HepG2 (cell line): ENCODE results near the gene SULT2B1. TPM values are rescaled to one million over a fixed set of nuclear protein-coding genes. Genes with fewer than 3 reads are reported as not detected.

Experiments
- ATAC-seq: fragments of 200-7000 bp; cut with Tn5 transposase; 3 replicates; pipeline ENCODE4 v1.9.1; 2020; ENCODE audit warnings: mild to moderate bottlenecking, moderate library complexity
- BruUV-seq: library from RNA; stranded (reverse); fragments of 400-500 nt; replicated peaks from 2 replicates; lab custom pipeline; 2021; lab: Mats Ljungman, UMichigan
- CTCF ChIA-PET: fragments of 300-600 bp; formaldehyde crosslinking; extraction: SDS; loops from one replicate; lab custom pipeline; 2021; ENCODE audit warnings: low total read pairs, inconsistent platforms, low intra/inter-chr PET ratio; lab: Yijun Ruan, JAX
- POLR2A ChIA-PET: fragments of 350-600 bp; sonication (Branson Sonifier 250); formaldehyde crosslinking; loops from one replicate; lab custom pipeline; 2020; ENCODE audit warnings: antibody characterized with exemption, inconsistent platforms; lab: Yijun Ruan, JAX
- DNase-seq: peaks from one replicate; pipeline ENCODE4 v3.0.0-alpha.2; 2015; ENCODE audit warnings: low spot score
- FAIRE-seq: peaks from 3 replicates; lab custom pipeline; 2011; peaks lifted over from hg19 to GRCh38; lab: Jason Lieb, UNC
- H2AFZ ChIP-seq: one replicate; pipeline ENCODE4 v1.6.1; 2011; ENCODE audit warnings: low read length, inconsistent platforms
- H3K27ac ChIP-seq: fragments of 300-600 bp; 3 replicates; pipeline ENCODE4 v1.8.0; 2011; ENCODE audit warnings: mixed run types, mild to moderate bottlenecking, mixed read lengths, low read length, inconsistent platforms; ENCODE audit not compliant: insufficient read depth; ENCODE audit errors: extremely low read length
- H3K27me3 ChIP-seq, 2 experiments: fragments of 200-600 bp in 1 of 2; 2 replicates in 1 of 2; 3 replicates in 1 of 2; pipeline versions ENCODE4 v1.6.0 to v1.8.0; 2011; ENCODE audit warnings: low read length in 2 of 2, mild to moderate bottlenecking in 2 of 2, moderate library complexity in 2 of 2, inconsistent platforms in 1 of 2; ENCODE audit not compliant: insufficient read depth in 2 of 2, control insufficient read depth in 1 of 2
- H3K36me3 ChIP-seq, 2 experiments: fragments of 200-600 bp in 1 of 2; replicated peaks in 1 of 2; 2 replicates in 1 of 2; 3 replicates in 1 of 2; pipeline versions ENCODE4 v1.5.1 to v1.8.0; 2011; ENCODE audit warnings: low read length in 2 of 2, inconsistent platforms in 1 of 2; ENCODE audit not compliant: insufficient read depth in 2 of 2, control insufficient read depth in 1 of 2
- H3K4me1 ChIP-seq: 2 replicates; pipeline ENCODE4 v1.5.1; 2012; ENCODE audit warnings: low read length, inconsistent platforms; ENCODE audit not compliant: insufficient read depth
- H3K4me2 ChIP-seq: 2 replicates; pipeline ENCODE4 v1.6.0; 2011; ENCODE audit warnings: low read depth, low read length, inconsistent platforms
- H3K4me3 ChIP-seq, 3 experiments: fragments of 200-600 bp in 1 of 3; sonication (generic), shearing (Covaris generic) in 1 of 3; replicated peaks in 1 of 3; 2 replicates each; pipeline ENCODE4 v1.5.1; 2011 to 2016; ENCODE audit warnings: low read length in 3 of 3, inconsistent platforms in 2 of 3, low read depth in 2 of 3, mild to moderate bottlenecking in 2 of 3, control low read depth in 1 of 3, mixed read lengths in 1 of 3; ENCODE audit not compliant: insufficient read depth in 1 of 3
- H3K79me2 ChIP-seq: one replicate; pipeline ENCODE4 v1.6.1; 2011; ENCODE audit warnings: low read length, inconsistent platforms; ENCODE audit not compliant: insufficient read depth
- H3K9ac ChIP-seq: 2 replicates; pipeline ENCODE4 v1.6.0; 2011; ENCODE audit warnings: mild to moderate bottlenecking, low read depth, low read length, inconsistent platforms; ENCODE audit not compliant: insufficient read depth
- H3K9me3 ChIP-seq: 2 replicates; pipeline ENCODE4 v1.5.1; 2012; ENCODE audit warnings: mild to moderate bottlenecking, low read length
- H4K20me1 ChIP-seq: 2 replicates; pipeline ENCODE4 v1.6.0; 2011; ENCODE audit warnings: inconsistent platforms, mild to moderate bottlenecking, low read length, moderate library complexity; ENCODE audit not compliant: insufficient read depth
- CEBPB ChIP-seq: IDR thresholded peaks from 2 replicates; pipeline ENCODE4 v1.6.1; 2011; ENCODE audit warnings: low read depth, low read length, improper control_type of control experiment, borderline replicate concordance
- DRAP1 ChIP-seq: IDR thresholded peaks from 2 replicates; pipeline ENCODE4 v1.6.1; 2016; ENCODE audit warnings: missing genetic modification reagents, missing compliant biosample characterization
- EHMT2 ChIP-seq: fragments of 200-600 bp; sonication (generic); IDR thresholded peaks from 2 replicates; pipeline ENCODE4 v1.7.0; 2017; ENCODE audit warnings: antibody characterized with exemption, low read depth, low read length, borderline replicate concordance
- FOXA3 ChIP-seq: IDR thresholded peaks from 2 replicates; pipeline ENCODE4 v1.6.1; 2016; ENCODE audit warnings: missing genetic modification reagents, missing compliant biosample characterization
- ISL2 ChIP-seq: sonication (generic); formaldehyde crosslinking; IDR thresholded peaks from 2 replicates; pipeline ENCODE4 v1.5.0; 2020; ENCODE audit warnings: missing genetic modification reagents
- JUN ChIP-seq: sonication (generic); formaldehyde crosslinking; IDR thresholded peaks from 2 replicates; pipeline ENCODE4 v1.4.0; 2020; ENCODE audit warnings: mild to moderate bottlenecking, missing genetic modification reagents
- NCOA5 ChIP-seq: sonication (generic); formaldehyde crosslinking; IDR thresholded peaks from 2 replicates; pipeline ENCODE4 v1.4.0; 2020; ENCODE audit warnings: missing genetic modification reagents
- NFE2L1 ChIP-seq: sonication (generic); formaldehyde crosslinking; IDR thresholded peaks from 2 replicates; pipeline ENCODE4 v1.4.0; 2020; ENCODE audit warnings: missing genetic modification reagents, mild to moderate bottlenecking, borderline replicate concordance
- RAD21 ChIP-seq: fragments of 450-650 bp; formaldehyde crosslinking; IDR thresholded peaks from 2 replicates; pipeline ENCODE4 v1.5.0; 2020; ENCODE audit warnings: mild to moderate bottlenecking
- SP1 ChIP-seq, 2 experiments: fragments of 450-650 bp in 1 of 2; sonication (generic) in 1 of 2; formaldehyde crosslinking in 1 of 2; IDR thresholded peaks; 2 replicates each; pipeline versions ENCODE4 v1.4.0 to v1.6.1; 2016 to 2020; ENCODE audit warnings: missing genetic modification reagents in 1 of 2
- STAG1 ChIP-seq: sonication (generic); formaldehyde crosslinking; IDR thresholded peaks from 2 replicates; pipeline ENCODE4 v1.4.0; 2020; ENCODE audit warnings: missing genetic modification reagents
- TEAD3 ChIP-seq: optimal IDR thresholded peaks from 2 replicates; pipeline ENCODE3; 2016; ENCODE audit warnings: borderline replicate concordance
- TOPORS ChIP-seq: sonication (generic); formaldehyde crosslinking; IDR thresholded peaks from 2 replicates; pipeline ENCODE4 v1.8.0; 2023; ENCODE audit warnings: mild to moderate bottlenecking, missing genetic modification reagents
- ZBTB33 ChIP-seq: sonication (generic); formaldehyde crosslinking; IDR thresholded peaks from 2 replicates; pipeline ENCODE4 v1.4.0; 2020; ENCODE audit warnings: missing genetic modification reagents
- ZNF12 ChIP-seq: sonication (generic); formaldehyde crosslinking; IDR thresholded peaks from 2 replicates; pipeline ENCODE4 v1.5.0; 2020; ENCODE audit warnings: missing genetic modification reagents
- ZNF337 ChIP-seq: sonication (generic); formaldehyde crosslinking; IDR thresholded peaks from 2 replicates; pipeline ENCODE4 v1.5.1; 2020; ENCODE audit warnings: missing genetic modification reagents, low read depth, mild to moderate bottlenecking, borderline replicate concordance
- ZNF362 ChIP-seq: sonication (generic); formaldehyde crosslinking; IDR thresholded peaks from 2 replicates; pipeline ENCODE4 v1.4.0; 2020; ENCODE audit warnings: missing genetic modification reagents, mild to moderate bottlenecking, borderline replicate concordance
- ZNF740 ChIP-seq: sonication (generic); formaldehyde crosslinking; IDR thresholded peaks from 2 replicates; pipeline ENCODE4 v1.4.0; 2020; ENCODE audit warnings: missing genetic modification reagents
- WGBS: methylation state at CpG from one replicate; pipeline ENCODE4 v1.1.6; 2017; ENCODE audit warnings: low lambda C conversion rate; 5-methylcytosine and 5-hydroxymethylcytosine counted together
- in situ Hi-C: cut with HindIII; loops from 2 replicates; pipeline ENCODE4 v1.10.0; 2017; ENCODE audit warnings: low pct_unique_long_range_greater_than_20kb; ENCODE audit not compliant: extremely low pct_ligation_motif_present
- intact Hi-C: fragments of 100-400 bp; cut with micrococcal nuclease; formaldehyde crosslinking; loops from one replicate; pipeline ENCODE4 v1.10.0; 2022; ENCODE audit not compliant: unreplicated experiment
- polyA plus RNA-seq, 8 experiments: library from polyadenylated mRNA; depleted of rRNA in 3 of 8; stranded (reverse) in 7 of 8; unstranded in 1 of 8; fragments of >200 nt; fragmentation: Illumina TruSeq in 4 of 8; extraction: Trizol in 4 of 8; gene quantifications; 2 replicates each; pipeline versions ENCODE4 v1.2.1 to v1.2.3, GENCODE V29; 2011 to 2016; ENCODE audit warnings: low read depth in 4 of 8, missing spikeins in 1 of 8, mixed read lengths in 1 of 8; ENCODE audit not compliant: insufficient read depth in 1 of 8
- total RNA-seq, 5 experiments: library from RNA; depleted of rRNA; stranded (reverse); fragments of >200 nt; fragmentation: Illumina TruSeq; extraction: Trizol; gene quantifications; 2 replicates each; pipeline ENCODE4 v1.2.3, GENCODE V29; 2016; ENCODE audit warnings: low read depth in 1 of 5

The SULT2B1 gene
- total and polyA plus RNA-seq, 2 of the 13 experiments (the other 11 are each of a cell fraction or from before 2014, with no cell fraction given), result 0.13 TPM; not detected in 1

- TF ChIP-seq DRAP1 (CRISPR knock-in tag) (peak; percentile 34; the same call in 1 of the 2 replicates), NCOA5 (CRISPR knock-in tag) (no peak), SP1 (IDR thresholded peaks at IDR 0.05) (no peak), SP1 (CRISPR knock-in tag; IDR thresholded peaks at IDR 0.05) (0 out of 2 replicates have a peak, but pooled peaks have one; percentile 22), TEAD3 (CRISPR knock-in tag) (peak; percentile 44), CEBPB (no peak)
- TF ChIP-seq, all 625 proteins: peak for 12
Observed at GRCh38 chr19:48502350-48503018, 49.5 kb upstream of the SULT2B1 start (continued).

GRCh38 chr19:48506138-48506733 is 45.7 kb upstream of the SULT2B1 start:
- no peak overlapping the region for H2AFZ ChIP-seq
- in situ Hi-C loops (no loop called here), intact Hi-C loops (loop anchor here (1.0 kb wide), 1 partner anchor 78 kb away; no protein-coding TSS in a partner anchor)
- H4K20me1 ChIP-seq, result no peaks in the 10 kb centered on the region
- no peaks in the 10 kb centered on the region for H3K9me3 ChIP-seq
- DNase-seq (peak; percentile 48), ATAC-seq (no peak), FAIRE-seq (no peak)
- BruUV-seq, result no TSS peak
- no peak overlapping the region for H3K4me2 ChIP-seq
- peaks cover 16% of the 10 kb centered on the region for H3K4me1 ChIP-seq
- no peaks in the 10 kb centered on the region for H3K79me2 ChIP-seq
- ChIA-PET POLR2A (interaction anchor here (0.8 to 1.1 kb wide), 2 partner anchors 52 to 79 kb away, joined by 3 read pairs; no protein-coding TSS in a partner anchor), CTCF (interaction anchor here (2.0 to 3.3 kb wide), 2 partner anchors 78 to 83 kb away, joined by 13 to 61 read pairs; no protein-coding TSS in a partner anchor)
- H3K27me3 ChIP-seq, result peaks cover 6 to 28% of the 10 kb centered on the region in 2 experiments; a peak in 4 of 5 replicates
- no peaks in the 10 kb centered on the region for H3K36me3 ChIP-seq
- no peak overlapping the region for H3K9ac ChIP-seq
- H3K4me3 ChIP-seq, result no peak overlapping the region
- no peak overlapping the region for H3K27ac ChIP-seq
- 41% methylated on average over 5 of the region's 5 CpGs for WGBS
- TF ChIP-seq STAG1 (CRISPR knock-in tag), result peak; percentile 86
- no peak for TF ChIP-seq ZNF337 (CRISPR knock-in tag)
- TF ChIP-seq NFE2L1, result no peak
- peak; percentile 71; the same call in 1 of the 2 replicates for TF ChIP-seq RAD21 (CRISPR knock-in tag)
- TF ChIP-seq EHMT2, result no peak
- TF ChIP-seq TOPORS, result no peak
- TF ChIP-seq ZNF740, result no peak
- 0 out of 2 replicates have a peak, but pooled peaks have one; percentile 19 for TF ChIP-seq FOXA3 (CRISPR knock-in tag)
- no peak for TF ChIP-seq JUN (CRISPR knock-in tag)
- TF ChIP-seq ISL2 (CRISPR knock-in tag), result no peak
- 0 out of 2 replicates have a peak, but pooled peaks have one; percentile 5 for TF ChIP-seq ZBTB33 (CRISPR knock-in tag)
- TF ChIP-seq ZNF362 (CRISPR knock-in tag), result peak; percentile 88
- no peak for TF ChIP-seq ZNF12
